IPS-NIHi7 (cell line): Measurements from ENCODE around the gene E2F1.
"Not testable (repeated sequence)": the region's sequence is repeated elsewhere in the genome, so short reads cannot be mapped to it uniquely, and the experiment has no call there.

Experiments
- DNase-seq: peaks from one replicate; pipeline ENCODE4 v3.0.0; 2012; ENCODE audit warnings: mixed read lengths; ENCODE audit errors: extremely low spot score

E2F1 gene

DNA sequence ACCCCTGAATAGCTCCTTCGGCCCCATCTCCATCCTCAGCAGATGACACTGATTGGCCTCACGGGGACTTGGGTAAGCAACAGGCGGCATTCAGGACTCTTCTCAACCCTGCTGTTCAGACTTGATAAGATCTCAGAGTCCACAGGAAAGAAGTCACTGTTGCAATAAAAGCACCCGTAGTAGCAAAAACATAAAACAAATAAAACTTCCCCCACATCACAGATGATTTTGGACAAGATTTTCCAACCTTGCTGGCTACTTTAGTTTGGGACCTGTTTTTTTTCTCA is 41.2 kb downstream of the E2F1 start:
- no peak for DNase-seq

- DNase-seq, result no peak
These were observed 41.7 kb downstream of the E2F1 start for GRCh38 chr20:33644313-33645071.

DNA sequence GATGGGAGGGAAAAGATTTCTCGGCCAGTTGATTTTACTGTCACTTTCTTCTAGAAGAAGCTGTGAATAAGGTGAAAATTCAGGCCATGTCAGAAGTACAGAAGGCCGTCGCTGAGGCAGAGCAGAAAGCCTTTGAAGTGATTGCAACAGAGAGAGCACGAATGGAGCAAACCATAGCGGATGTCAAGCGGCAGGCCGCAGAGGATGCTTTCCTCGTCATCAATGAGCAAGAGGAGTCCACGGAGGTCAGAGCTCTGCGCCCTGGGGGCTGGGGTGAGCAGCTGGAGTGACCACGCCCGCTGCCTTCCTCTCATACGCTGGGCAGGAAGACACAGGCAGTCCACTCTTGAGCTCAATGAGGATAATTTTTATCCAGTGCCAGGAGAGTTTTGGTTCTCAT is 45.9 kb downstream of the E2F1 start:
- DNase-seq, result no peak

GRCh38 chr20:33636776-33637175 is 49.4 kb downstream of the E2F1 start:
- DNase-seq, result no peak

DNA sequence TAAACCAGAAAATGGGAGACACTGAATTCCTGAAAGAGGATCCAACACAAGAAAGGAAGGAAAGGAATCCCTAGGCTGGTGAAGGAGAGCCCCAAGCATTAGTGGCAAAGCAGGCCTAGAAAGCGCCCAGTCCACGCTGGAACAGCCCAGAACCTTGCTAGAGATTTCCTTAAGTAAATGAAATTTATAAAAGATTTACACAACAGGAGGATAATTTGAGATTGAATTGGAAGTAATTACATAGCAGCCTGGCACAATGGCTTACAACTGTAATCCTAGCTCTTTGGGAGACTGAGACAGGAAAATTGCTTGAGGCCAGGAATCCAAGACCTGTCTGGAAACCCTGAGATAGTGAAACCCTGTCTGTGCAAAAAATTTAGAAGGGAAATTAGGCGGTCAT is 50.8 kb downstream of the E2F1 start:
- DNase-seq, result no peak

GRCh38 chr20:33631910-33632309 is 54.3 kb downstream of the E2F1 start:
- DNase-seq, result not testable (repeated sequence)

DNA sequence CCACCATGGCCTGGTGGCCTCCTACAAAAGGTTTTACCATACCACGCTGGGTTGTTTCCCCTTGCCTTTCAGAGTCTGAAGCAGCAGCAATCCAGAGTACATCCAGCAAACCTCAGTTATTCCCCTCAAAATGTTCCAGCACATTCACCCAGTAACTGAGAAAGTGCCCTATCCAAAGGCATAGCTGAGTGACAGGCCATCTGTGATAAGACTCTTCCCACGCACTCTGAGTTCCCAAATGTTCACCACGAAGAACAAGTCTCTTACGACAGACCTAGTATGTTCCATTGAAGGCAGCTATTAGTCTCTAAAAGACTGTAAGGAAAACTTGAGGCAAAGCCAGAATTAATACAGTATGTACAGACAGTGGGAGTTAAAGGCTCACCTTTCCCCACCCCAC is 55.7 kb downstream of the E2F1 start:
- no peak for DNase-seq

DNA sequence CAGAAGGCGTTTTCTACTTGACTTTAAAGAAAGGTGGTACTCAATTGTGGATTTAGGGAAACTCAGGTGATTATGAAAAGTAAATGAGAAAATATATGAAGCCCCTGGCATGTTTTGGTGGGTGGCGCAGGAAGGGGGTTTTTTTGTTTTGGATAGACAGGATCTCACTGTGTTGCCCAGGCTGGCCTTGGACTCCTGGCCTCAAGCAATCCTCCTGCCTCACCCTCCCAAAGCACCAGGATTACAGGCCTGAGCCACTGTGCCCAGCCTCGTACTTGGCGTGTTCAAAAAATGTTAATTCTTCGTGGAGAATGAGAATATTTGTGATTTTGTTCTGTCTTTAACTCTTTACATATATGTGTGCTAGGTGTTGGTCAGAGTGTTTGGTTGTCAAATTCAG is 56.2 kb downstream of the E2F1 start:
- no peak for DNase-seq

DNA sequence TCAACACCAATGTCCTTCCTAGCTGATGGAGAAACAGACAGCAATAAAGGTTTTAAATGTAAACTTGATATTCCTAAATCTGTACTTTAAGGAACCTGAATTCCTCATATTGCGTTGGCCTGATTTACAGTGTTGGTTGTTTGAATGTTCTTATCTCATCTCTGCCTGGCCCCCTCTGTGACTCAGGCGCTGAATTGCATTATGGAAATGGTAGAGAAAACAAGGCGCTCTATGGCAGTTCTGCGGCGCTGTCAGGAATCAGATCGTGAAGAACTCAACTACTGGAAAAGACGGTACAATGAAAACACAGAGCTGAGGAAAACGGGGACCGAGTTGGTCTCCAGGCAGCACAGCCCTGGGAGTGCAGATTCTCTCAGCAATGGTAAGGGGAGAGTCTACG is 56.7 kb downstream of the E2F1 start:
- no peak for DNase-seq

- DNase-seq, result no peak
These were observed 58.5 kb downstream of the E2F1 start for GRCh38 chr20:33627577-33628216.

DNA sequence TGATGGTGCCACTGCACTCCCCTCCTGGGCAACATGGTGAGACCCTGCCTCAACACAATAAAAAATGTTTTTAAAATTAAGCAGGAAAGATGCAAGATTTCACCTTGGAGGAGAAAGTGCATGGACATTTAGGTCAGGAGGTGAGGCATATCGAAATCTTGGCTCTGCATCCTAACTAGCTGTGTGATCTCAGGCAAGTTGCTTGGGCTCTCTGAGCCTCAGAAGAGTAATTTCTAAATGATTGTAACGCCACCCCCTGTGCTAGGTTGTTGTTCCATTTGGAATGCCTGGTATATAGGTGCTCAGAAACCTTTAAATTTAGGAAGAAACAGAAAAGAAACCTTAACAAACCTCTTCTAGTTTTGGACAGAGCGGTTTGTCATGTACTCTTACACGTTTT is 60.0 kb downstream of the E2F1 start:
- DNase-seq, result no peak
